GM13977 (cell line): ENCODE data around the gene IFFO2.

Source experiments
- DNase-seq: peaks from one replicate; pipeline ENCODE4 v3.0.0; 2012; ENCODE audit warnings: low spot score
- CTCF ChIP-seq: IDR thresholded peaks from 2 replicates; pipeline ENCODE4 v1.5.1; 2012; ENCODE audit warnings: mild to moderate bottlenecking, control low read depth; ENCODE audit not compliant: insufficient read depth; ENCODE audit errors: extremely low read depth, missing control alignments
- in situ Hi-C: fragments of 300-500 bp; cut with MboI; formaldehyde crosslinking; loops from one replicate; pipeline ENCODE4 v1.12.0; 2022; ENCODE audit warnings: low sequenced_read_pairs, low pct_unique_long_range_greater_than_20kb, mixed read lengths, inconsistent platforms; ENCODE audit not compliant: unreplicated experiment

The IFFO2 gene

GRCh38 chr1:18973446-18973955 is 17.0 kb upstream of the IFFO2 start:
- no peak for TF ChIP-seq CTCF
- in situ Hi-C loops: loop anchor here (10.0 kb wide), 1 partner anchor 59 kb away; no protein-coding TSS in a partner anchor
- no peak for DNase-seq

GRCh38 chr1:18972991-18973390 is 16.5 kb upstream of the IFFO2 start:
- no peak for TF ChIP-seq CTCF
- no peak for DNase-seq
- in situ Hi-C loops: loop anchor here (10.0 kb wide), 1 partner anchor 58 kb away; no protein-coding TSS in a partner anchor

DNA sequence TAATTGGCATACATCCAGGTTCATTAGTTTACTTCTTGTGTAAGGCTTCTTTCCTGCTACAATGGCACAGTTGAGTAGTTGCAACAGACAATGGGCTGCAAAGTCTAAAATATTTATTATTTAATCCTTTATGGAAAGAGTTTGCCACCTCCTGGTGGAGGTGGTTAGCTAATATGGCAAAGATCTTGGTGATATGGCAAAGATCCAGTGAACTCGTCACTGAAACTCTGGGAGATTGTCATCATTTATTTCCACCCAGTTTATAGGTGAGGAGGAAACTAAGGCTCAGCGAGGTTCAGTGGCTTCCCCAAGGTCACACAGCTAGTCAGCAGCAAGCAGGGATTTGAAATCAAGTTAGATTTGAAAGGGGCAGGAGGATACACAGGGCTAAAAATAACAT is 16.1 kb upstream of the IFFO2 start:
- peak; percentile 32 for TF ChIP-seq CTCF
- in situ Hi-C loops: loop anchor here (10.0 kb wide), 1 partner anchor 58 kb away; no protein-coding TSS in a partner anchor
- no peak for DNase-seq

- no peak for TF ChIP-seq CTCF
- no peak for DNase-seq
- in situ Hi-C loops: loop anchor here (10.0 kb wide), 1 partner anchor 56 kb away; no protein-coding TSS in a partner anchor
Measured at GRCh38 chr1:18970762-18971161, 14.3 kb upstream of the IFFO2 start.

DNA sequence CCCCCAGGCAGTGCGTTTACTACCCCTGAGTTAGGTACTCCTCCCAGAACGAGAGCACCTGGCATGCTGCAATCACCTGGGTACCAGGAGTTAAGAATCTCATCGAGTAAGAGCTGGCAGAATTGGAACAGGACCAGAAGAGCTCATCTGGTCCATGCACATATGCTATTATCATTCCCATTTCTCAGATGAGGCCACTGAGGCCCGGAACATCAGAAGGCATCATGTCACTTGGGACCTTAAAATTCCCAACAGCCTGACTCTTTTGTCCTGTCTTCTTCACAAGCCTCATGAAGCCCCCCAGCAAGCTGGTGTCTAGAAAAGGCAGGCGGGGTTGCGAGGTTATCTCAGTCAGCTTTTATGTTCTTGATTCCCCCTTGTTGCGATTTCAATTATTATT is 13.9 kb upstream of the IFFO2 start:
- TF ChIP-seq CTCF: no peak
- DNase-seq: no peak
- in situ Hi-C loops: loop anchor here (10.0 kb wide), 1 partner anchor 56 kb away; no protein-coding TSS in a partner anchor

GRCh38 chr1:18967066-18967690 is 10.7 kb upstream of the IFFO2 start:
- no peak for TF ChIP-seq CTCF
- no peak for DNase-seq
- in situ Hi-C loops: no loop called here
